ENCODE data around the gene CDH13. TPM values are rescaled to one million over a fixed set of nuclear protein-coding genes. Genes with fewer than 3 reads are reported as not detected.

The CDH13 gene
- total RNA-seq, 2 donors from 2014 or later = not detected

- Mint-ChIP-seq H3K27me3 (ENCODE audit: low read depth) (peaks cover 19% of the 10 kb centered on the region), H3K4me3 (no peak overlapping the region), H3K27ac (no peak overlapping the region), H3K36me3 (ENCODE audit: insufficient read depth in 2 of 2) (no peaks in the 10 kb centered on the region), H3K9me3 (no peaks in the 10 kb centered on the region), H3K4me1 (ENCODE audit: low read depth) (no peaks in the 10 kb centered on the region)
- ATAC-seq (replicated peaks in 1 of 2) = no peak
- DNase-seq = no peak
Measured at GRCh38 chr16:82753821-82754220, 127.1 kb downstream of the CDH13 start.

DNA sequence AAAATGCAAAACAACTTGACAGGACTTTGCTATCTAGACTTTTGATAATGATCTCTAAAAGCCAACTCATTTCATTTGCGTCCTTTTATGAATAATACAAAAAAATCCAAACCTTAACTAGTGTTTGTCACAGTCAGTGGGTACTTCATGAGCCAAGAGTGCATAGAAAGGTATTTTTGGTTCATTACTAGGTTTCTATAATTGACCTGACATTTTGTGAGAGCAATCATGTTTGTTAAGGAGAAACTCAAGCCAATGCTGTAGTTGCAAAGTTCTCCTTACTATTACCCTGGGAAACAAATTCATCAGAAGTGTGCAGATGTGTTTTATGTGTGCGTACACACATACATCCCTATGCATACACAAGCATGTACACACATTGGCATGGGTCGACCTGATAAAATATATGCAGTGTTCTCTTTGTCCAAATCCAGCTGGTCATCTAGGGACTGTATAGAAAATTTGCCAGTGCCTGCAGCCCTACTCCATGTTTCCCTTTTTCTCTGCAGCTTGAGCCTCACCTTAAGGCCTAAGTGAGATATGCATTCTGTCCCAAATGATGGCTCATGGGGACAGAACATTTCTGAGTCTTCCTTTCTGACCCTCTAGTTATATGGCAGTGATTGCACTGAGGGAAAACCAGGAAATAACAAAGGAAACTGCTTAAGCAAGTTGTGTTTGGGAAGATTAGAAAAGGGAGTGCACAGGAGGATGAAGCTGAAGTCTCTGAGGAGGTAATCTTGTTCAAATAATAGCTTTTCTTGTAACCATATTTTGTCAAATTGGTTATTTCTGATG, 128.1 kb downstream of the CDH13 start:
- H3K9me3 Mint-ChIP-seq = no peaks in the 10 kb centered on the region
- no peaks in the 10 kb centered on the region for H3K36me3 Mint-ChIP-seq (ENCODE audit: insufficient read depth in 2 of 2)
- H3K27ac Mint-ChIP-seq = no peak overlapping the region
- no peak overlapping the region for H3K4me3 Mint-ChIP-seq
- no peaks in the 10 kb centered on the region for H3K4me1 Mint-ChIP-seq (ENCODE audit: low read depth)
- DNase-seq (no peak), ATAC-seq (replicated peaks in 1 of 2) (no peak)
- peaks cover 11% of the 10 kb centered on the region for H3K27me3 Mint-ChIP-seq (ENCODE audit: low read depth)

DNA sequence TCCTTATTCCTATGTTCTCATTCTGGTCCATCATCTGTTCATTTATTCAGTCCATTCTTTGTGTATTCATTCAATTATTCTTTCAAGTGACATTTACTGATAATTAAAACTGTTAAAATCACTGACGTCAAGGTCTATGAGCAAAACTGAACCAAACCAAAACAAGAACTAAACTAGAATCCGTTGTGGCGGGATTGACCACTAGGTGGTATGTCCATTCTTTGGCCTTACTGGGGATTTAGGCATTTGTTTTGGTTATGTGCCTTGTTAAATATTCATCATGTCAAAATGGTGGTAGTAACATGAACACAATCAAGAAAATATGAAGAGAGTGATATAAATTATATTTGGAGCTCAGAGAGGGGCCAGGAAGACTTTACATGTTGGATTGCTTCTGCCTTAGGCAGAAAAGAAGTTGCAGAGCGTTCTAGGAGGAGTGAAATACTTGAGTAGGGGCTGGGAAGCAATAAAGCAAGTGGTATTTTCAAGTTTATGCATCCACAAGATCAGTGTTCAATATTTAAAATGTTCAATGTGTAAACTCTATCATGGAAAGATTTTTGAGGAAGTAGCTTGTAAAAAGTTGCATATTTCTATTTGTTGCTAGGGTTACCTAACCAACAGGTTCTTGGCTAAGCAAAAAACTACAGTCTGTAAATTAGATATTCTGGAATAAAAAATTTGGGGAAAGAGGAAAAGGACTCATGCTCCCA, 129.0 kb downstream of the CDH13 start:
- H3K4me1 Mint-ChIP-seq (ENCODE audit: low read depth) = no peaks in the 10 kb centered on the region
- ATAC-seq (replicated peaks in 1 of 2) (no peak), DNase-seq (no peak)
- H3K4me3 Mint-ChIP-seq = no peak overlapping the region
- H3K27me3 Mint-ChIP-seq (ENCODE audit: low read depth) = peaks cover 9% of the 10 kb centered on the region
- H3K36me3 Mint-ChIP-seq (ENCODE audit: insufficient read depth in 2 of 2) = no peaks in the 10 kb centered on the region
- no peak overlapping the region for H3K27ac Mint-ChIP-seq
- peaks cover 0 to 2% of the 10 kb centered on the region in 2 donors for H3K9me3 Mint-ChIP-seq

DNA sequence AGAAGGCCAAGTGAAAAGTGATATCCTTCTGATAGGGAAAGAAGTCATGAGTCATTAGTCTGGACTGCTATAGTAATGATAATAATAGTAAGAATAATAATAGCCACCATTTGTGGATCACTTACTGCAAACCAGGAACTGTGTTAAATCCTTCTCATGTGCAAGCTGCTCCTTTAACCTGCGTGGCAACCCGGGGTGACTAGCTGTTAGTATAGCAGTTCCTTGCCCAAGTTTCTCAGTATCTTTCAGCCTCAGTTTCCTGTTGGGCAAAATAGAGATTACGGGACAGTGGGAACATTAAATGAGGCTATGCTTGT, 129.5 kb downstream of the CDH13 start:
- H3K4me1 Mint-ChIP-seq (ENCODE audit: low read depth) = no peaks in the 10 kb centered on the region
- ATAC-seq (replicated peaks in 1 of 2) = no peak
- H3K36me3 Mint-ChIP-seq (ENCODE audit: insufficient read depth in 2 of 2) = no peaks in the 10 kb centered on the region
- no peak overlapping the region for H3K4me3 Mint-ChIP-seq
- peaks cover 0 to 2% of the 10 kb centered on the region in 2 donors for H3K9me3 Mint-ChIP-seq
- H3K27ac Mint-ChIP-seq = no peak overlapping the region
- DNase-seq = no peak
- peaks cover 4% of the 10 kb centered on the region for H3K27me3 Mint-ChIP-seq (ENCODE audit: low read depth)

DNA sequence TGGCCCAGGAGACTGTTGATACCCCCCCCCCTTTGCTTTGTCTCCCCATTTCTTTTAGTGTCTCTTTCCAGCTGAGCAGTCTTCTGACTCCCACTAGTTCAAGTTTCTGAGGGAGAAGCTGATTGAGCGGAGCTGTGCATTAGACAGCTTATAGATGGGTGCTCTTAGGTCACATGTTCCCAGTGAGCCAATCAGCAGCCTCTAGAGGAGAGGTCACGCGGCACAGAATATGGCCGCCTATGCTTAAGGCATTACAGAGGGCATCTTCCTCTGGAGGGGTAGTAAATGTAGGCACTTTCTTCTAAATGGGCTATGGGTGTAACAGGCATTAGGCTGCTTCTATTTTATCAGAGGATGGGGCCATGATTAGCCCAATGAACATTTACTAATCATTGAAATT, 131.6 kb downstream of the CDH13 start:
- no peak overlapping the region for H3K4me3 Mint-ChIP-seq
- H3K36me3 Mint-ChIP-seq (ENCODE audit: insufficient read depth in 2 of 2) = no peaks in the 10 kb centered on the region
- peaks cover 0 to 2% of the 10 kb centered on the region in 2 donors for H3K9me3 Mint-ChIP-seq
- H3K27ac Mint-ChIP-seq = no peak overlapping the region
- DNase-seq (no peak), ATAC-seq (replicated peaks in 1 of 2) (no peak)
- peaks cover 6% of the 10 kb centered on the region for H3K4me1 Mint-ChIP-seq (ENCODE audit: low read depth)
- H3K27me3 Mint-ChIP-seq (ENCODE audit: low read depth) = peaks cover 12% of the 10 kb centered on the region

DNA sequence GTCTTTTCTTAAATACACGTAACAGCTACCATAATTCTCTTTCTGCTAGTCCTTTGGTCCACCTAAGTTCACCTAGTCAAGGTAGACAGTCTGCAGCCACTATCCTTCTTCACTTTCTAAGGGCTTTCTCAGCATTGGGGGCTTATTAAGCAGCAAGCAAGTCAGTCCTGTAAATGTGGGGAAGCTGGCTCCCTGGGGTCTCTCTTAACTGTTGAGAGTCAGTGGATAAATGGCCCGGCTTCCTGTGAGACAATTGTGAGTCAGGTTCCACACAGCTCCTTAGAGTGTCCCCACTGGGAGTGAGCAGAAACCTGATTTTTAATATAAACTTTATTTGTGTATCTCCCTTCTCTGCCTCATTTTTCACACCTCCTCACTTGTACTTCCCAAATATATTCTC, 132.1 kb downstream of the CDH13 start:
- ATAC-seq (replicated peaks in 1 of 2) (no peak), DNase-seq (no peak)
- Mint-ChIP-seq H3K36me3 (ENCODE audit: insufficient read depth in 2 of 2) (no peaks in the 10 kb centered on the region), H3K9me3 (peaks cover 0 to 2% of the 10 kb centered on the region in 2 donors), H3K4me3 (no peak overlapping the region), H3K4me1 (ENCODE audit: low read depth) (peaks cover 6% of the 10 kb centered on the region), H3K27me3 (ENCODE audit: low read depth) (peaks cover 12% of the 10 kb centered on the region), H3K27ac (no peak overlapping the region)

DNA sequence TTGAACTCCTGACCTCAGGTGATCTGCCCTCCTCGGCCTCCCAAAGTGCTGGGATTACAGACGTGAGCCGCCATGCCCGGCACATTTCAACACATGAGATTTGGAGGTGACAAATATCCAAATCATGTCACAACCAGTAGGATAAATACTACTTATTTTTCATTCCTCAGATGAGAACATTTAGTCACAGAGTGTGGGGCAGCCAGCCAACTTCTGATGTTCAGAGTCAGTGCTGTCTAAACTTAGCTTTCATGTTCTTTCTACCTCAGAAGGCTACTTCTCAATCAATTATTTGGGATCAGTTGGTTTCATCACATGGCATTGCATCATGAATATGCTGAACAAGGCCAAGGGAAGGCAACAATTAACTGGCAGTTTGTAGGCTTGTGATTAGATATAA, 134.5 kb downstream of the CDH13 start:
- Mint-ChIP-seq H3K27me3 (ENCODE audit: low read depth) (peaks cover 21% of the 10 kb centered on the region), H3K9me3 (peaks cover 0 to 2% of the 10 kb centered on the region in 2 donors), H3K4me3 (no peak overlapping the region), H3K36me3 (ENCODE audit: insufficient read depth in 2 of 2) (no peaks in the 10 kb centered on the region), H3K27ac (no peak overlapping the region), H3K4me1 (ENCODE audit: low read depth) (peaks cover 6% of the 10 kb centered on the region)
- no peak for DNase-seq
- no peak for ATAC-seq (replicated peaks in 1 of 2)

DNA sequence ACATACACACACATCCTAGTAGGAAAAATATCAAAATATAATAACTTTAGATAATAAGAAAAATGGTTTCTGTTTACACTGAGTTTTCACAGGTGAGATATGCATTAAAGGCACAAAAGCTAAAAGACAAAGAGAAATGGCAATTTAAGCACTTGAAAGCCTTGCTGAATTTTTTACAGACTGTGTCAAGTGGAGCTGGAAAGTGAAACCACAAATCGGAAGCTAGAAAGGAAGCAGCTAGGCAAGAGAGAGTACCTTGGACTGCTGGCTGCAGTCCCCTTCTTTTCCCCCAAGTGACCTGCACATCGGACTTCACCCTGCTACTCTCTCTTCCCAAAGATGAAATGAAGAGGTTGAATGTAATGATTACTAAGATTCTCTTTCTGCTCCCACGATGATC, 135.1 kb downstream of the CDH13 start:
- no peak overlapping the region for H3K4me3 Mint-ChIP-seq

GRCh38 chr16:82763371-82763770, 136.6 kb downstream of the CDH13 start:
- H3K4me3 Mint-ChIP-seq = no peak overlapping the region
- H3K27ac Mint-ChIP-seq = no peak overlapping the region
- H3K36me3 Mint-ChIP-seq (ENCODE audit: insufficient read depth in 2 of 2) = no peaks in the 10 kb centered on the region
- ATAC-seq (replicated peaks in 1 of 2) (no peak), DNase-seq (no peak)
- H3K27me3 Mint-ChIP-seq (ENCODE audit: low read depth) = peaks cover 27% of the 10 kb centered on the region
- H3K9me3 Mint-ChIP-seq = peaks cover 0 to 2% of the 10 kb centered on the region in 2 donors
- peaks cover 6% of the 10 kb centered on the region for H3K4me1 Mint-ChIP-seq (ENCODE audit: low read depth)

More for the DNA sequence above, 135.1 kb downstream of the CDH13 start:
- Mint-ChIP-seq H3K27me3 (ENCODE audit: low read depth) (peaks cover 24% of the 10 kb centered on the region), H3K27ac (peak overlapping the region; percentile 47), H3K9me3 (peaks cover 0 to 2% of the 10 kb centered on the region in 2 donors), H3K4me1 (ENCODE audit: low read depth) (peaks cover 6% of the 10 kb centered on the region), H3K36me3 (ENCODE audit: insufficient read depth in 2 of 2) (no peaks in the 10 kb centered on the region)
- DNase-seq (no peak), ATAC-seq (replicated peaks in 1 of 2) (no peak)

GRCh38 chr16:82767198-82767597, 140.4 kb downstream of the CDH13 start:
- ATAC-seq (replicated peaks in 1 of 2) (no peak), DNase-seq (no peak)

GRCh38 chr16:82767808-82768207, 141.0 kb downstream of the CDH13 start:
- Mint-ChIP-seq H3K27me3 (ENCODE audit: low read depth) (peaks cover 25% of the 10 kb centered on the region), H3K9me3 (peaks cover 0 to 3% of the 10 kb centered on the region in 2 donors), H3K27ac (no peak overlapping the region), H3K36me3 (ENCODE audit: insufficient read depth in 2 of 2) (no peaks in the 10 kb centered on the region), H3K4me3 (no peak overlapping the region), H3K4me1 (ENCODE audit: low read depth) (no peaks in the 10 kb centered on the region)
- DNase-seq = no peak
- no peak for ATAC-seq (replicated peaks in 1 of 2)

More at GRCh38 chr16:82767198-82767597, 140.4 kb downstream of the CDH13 start:
- Mint-ChIP-seq H3K4me3 (no peak overlapping the region), H3K4me1 (ENCODE audit: low read depth) (peaks cover 1% of the 10 kb centered on the region), H3K36me3 (ENCODE audit: insufficient read depth in 2 of 2) (no peaks in the 10 kb centered on the region), H3K9me3 (peaks cover 0 to 3% of the 10 kb centered on the region in 2 donors), H3K27ac (no peak overlapping the region), H3K27me3 (ENCODE audit: low read depth) (peaks cover 27% of the 10 kb centered on the region)

DNA sequence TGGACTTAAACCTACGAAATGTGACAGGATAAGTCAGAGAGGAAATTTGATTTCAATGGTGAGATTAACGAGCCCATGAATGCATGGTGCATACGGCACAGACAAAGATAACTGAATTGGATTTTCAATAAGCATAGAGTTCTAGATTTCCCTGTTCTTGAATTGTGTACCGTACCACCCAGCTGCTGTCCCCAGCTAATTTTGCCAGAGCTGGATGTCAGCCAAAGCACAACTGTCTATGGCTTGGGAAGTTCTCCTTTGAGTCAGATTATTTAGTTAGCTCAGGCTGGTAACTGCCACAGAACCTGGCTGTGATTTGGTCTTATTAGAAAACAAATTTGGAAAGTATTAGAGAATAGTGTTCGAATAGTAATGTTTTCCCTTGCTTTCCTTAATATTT, 143.1 kb downstream of the CDH13 start:
- Mint-ChIP-seq H3K9me3 (peaks cover 0 to 3% of the 10 kb centered on the region in 2 donors), H3K36me3 (ENCODE audit: insufficient read depth in 2 of 2) (no peaks in the 10 kb centered on the region), H3K27ac (no peak overlapping the region), H3K4me3 (no peak overlapping the region), H3K27me3 (ENCODE audit: low read depth) (peaks cover 21% of the 10 kb centered on the region), H3K4me1 (ENCODE audit: low read depth) (no peaks in the 10 kb centered on the region)
- DNase-seq = no peak
- ATAC-seq (replicated peaks in 1 of 2) = no peak

DNA sequence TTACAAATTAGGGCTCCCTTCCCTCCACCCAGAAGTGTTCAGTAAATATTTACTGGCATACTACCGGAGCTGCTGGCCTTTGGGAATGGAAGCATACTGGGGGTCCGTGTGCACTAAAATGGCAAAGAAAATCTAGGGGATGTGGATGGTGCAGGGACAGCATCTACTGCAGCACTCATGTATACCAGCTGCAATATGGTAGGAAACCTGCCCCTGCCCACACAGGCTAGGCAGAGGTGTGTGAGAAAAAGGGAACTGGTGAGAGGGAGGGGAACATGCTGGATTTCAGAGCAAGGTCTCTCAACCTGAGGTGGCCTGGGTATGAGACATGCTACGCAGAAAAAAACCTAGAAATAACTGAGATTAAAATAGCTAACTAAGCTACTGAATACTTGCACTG, 145.4 kb downstream of the CDH13 start:
- Mint-ChIP-seq H3K27ac (no peak overlapping the region), H3K9me3 (peaks cover 0 to 3% of the 10 kb centered on the region in 2 donors), H3K4me1 (ENCODE audit: low read depth) (no peaks in the 10 kb centered on the region), H3K4me3 (no peak overlapping the region), H3K36me3 (ENCODE audit: insufficient read depth in 2 of 2) (no peaks in the 10 kb centered on the region), H3K27me3 (ENCODE audit: low read depth) (peaks cover 11% of the 10 kb centered on the region)
- ATAC-seq (replicated peaks in 1 of 2) (no peak), DNase-seq (no peak)

Data from activated T-cell treated with anti-CD3 and anti-CD28 coated beads, Interleukin-2, amount 50 U/mL, for 72 hours (primary cell).